Neural cell (in vitro differentiated cells): ENCODE measurements around the gene FBXL15.

Experiments used
- EP300 ChIP-seq: fragments of 450-650 bp; conservative IDR thresholded peaks from 2 replicates; pipeline ENCODE4 v1.6.1; 2014; ENCODE audit warnings: antibody characterized with exemption, mild to moderate bottlenecking, moderate library complexity; ENCODE audit not compliant: poor library complexity, severe bottlenecking
- EZH2 ChIP-seq: fragments of 200-600, 300-800 bp; shearing (Covaris generic), sonication (generic); IDR thresholded peaks from 2 replicates; pipeline ENCODE4 v1.6.1; 2014; ENCODE audit warnings: antibody characterized with exemption, low read length, borderline replicate concordance, mild to moderate bottlenecking; ENCODE audit not compliant: insufficient read depth, poor library complexity, severe bottlenecking
- MXI1 ChIP-seq: fragments of 450-650 bp; conservative IDR thresholded peaks from 2 replicates; pipeline ENCODE4 v1.6.1; 2014; ENCODE audit warnings: antibody characterized with exemption, mild to moderate bottlenecking; ENCODE audit not compliant: poor library complexity, severe bottlenecking
- POLR2AphosphoS5 ChIP-seq: IDR thresholded peaks from 2 replicates; pipeline ENCODE4 v1.6.1; 2012
- RAD21 ChIP-seq: fragments of 450-650 bp; conservative IDR thresholded peaks from 2 replicates; pipeline ENCODE4 v1.6.1; 2014; ENCODE audit warnings: antibody characterized with exemption, mild to moderate bottlenecking, moderate library complexity
- REST ChIP-seq: IDR thresholded peaks from 2 replicates; pipeline ENCODE4 v1.6.1; 2012; ENCODE audit warnings: borderline replicate concordance
- SMC3 ChIP-seq: fragments of 450-650 bp; conservative IDR thresholded peaks from 2 replicates; pipeline ENCODE4 v1.6.1; 2014; ENCODE audit warnings: antibody characterized with exemption, mild to moderate bottlenecking, moderate library complexity; ENCODE audit not compliant: poor library complexity
- TAF1 ChIP-seq: IDR thresholded peaks from 2 replicates; pipeline ENCODE4 v1.6.1; 2012; ENCODE audit warnings: low read depth
- TF ChIP-seq, protein P1 (sequence below): fragments of 450-650 bp; IDR thresholded peaks from 2 replicates; pipeline ENCODE4 v1.5.1; 2014; ENCODE audit warnings: antibody characterized with exemption, mild to moderate bottlenecking, moderate library complexity; ENCODE audit not compliant: poor library complexity, severe bottlenecking

- TF ChIP-seq, protein P1, sequence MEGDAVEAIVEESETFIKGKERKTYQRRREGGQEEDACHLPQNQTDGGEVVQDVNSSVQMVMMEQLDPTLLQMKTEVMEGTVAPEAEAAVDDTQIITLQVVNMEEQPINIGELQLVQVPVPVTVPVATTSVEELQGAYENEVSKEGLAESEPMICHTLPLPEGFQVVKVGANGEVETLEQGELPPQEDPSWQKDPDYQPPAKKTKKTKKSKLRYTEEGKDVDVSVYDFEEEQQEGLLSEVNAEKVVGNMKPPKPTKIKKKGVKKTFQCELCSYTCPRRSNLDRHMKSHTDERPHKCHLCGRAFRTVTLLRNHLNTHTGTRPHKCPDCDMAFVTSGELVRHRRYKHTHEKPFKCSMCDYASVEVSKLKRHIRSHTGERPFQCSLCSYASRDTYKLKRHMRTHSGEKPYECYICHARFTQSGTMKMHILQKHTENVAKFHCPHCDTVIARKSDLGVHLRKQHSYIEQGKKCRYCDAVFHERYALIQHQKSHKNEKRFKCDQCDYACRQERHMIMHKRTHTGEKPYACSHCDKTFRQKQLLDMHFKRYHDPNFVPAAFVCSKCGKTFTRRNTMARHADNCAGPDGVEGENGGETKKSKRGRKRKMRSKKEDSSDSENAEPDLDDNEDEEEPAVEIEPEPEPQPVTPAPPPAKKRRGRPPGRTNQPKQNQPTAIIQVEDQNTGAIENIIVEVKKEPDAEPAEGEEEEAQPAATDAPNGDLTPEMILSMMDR = no peak
- TF ChIP-seq SMC3 (no peak), TAF1 (no peak), EP300 (no peak), MXI1 (no peak), POLR2AphosphoS5 (no peak), EZH2 (no peak), RAD21 (no peak), REST (no peak)
These were observed 49.3 kb upstream of the FBXL15 start for GRCh38 chr10:102371295-102371694.
